BLaER1 treated with 17β-estradiol and CSF1 and Interleukin-3, amounts not matched to agents 10 nM and 100 nM (cell line): ENCODE data around the gene TMEM203.

Experiments
- H3K27ac ChIP-seq, 11 experiments: shearing (Covaris generic); formaldehyde crosslinking; 2 replicates each; pipeline ENCODE4 v1.8.1; 2022
- H3K27me3 ChIP-seq, 11 experiments: shearing (Covaris generic); formaldehyde crosslinking; 2 replicates each; pipeline ENCODE4 v1.8.1; 2022
- H3K36me3 ChIP-seq, 11 experiments: shearing (Covaris generic); formaldehyde crosslinking; 2 replicates each; pipeline ENCODE4 v1.8.1; 2022
- H3K4me1 ChIP-seq, 10 experiments: shearing (Covaris generic); formaldehyde crosslinking; 2 replicates each; pipeline ENCODE4 v1.8.1; 2022
- H3K4me2 ChIP-seq, 11 experiments: shearing (Covaris generic); formaldehyde crosslinking; 2 replicates each; pipeline ENCODE4 v1.8.1; 2022
- H3K4me3 ChIP-seq, 10 experiments: shearing (Covaris generic); formaldehyde crosslinking; 2 replicates each; pipeline ENCODE4 v1.8.1; 2022
- H3K9ac ChIP-seq, 11 experiments: shearing (Covaris generic); formaldehyde crosslinking; 2 replicates each; pipeline ENCODE4 v1.8.1; 2022
- H3K9me3 ChIP-seq, 11 experiments: shearing (Covaris generic); formaldehyde crosslinking; replicated peaks in 1 of 11; 2 replicates each; pipeline ENCODE4 v1.8.1; 2022
- H4K20me1 ChIP-seq, 11 experiments: shearing (Covaris generic); formaldehyde crosslinking; 2 replicates each; pipeline ENCODE4 v1.8.1; 2022
- Cebpa-rat ChIP-seq, 11 experiments: shearing (Covaris generic); IDR thresholded peaks; 2 replicates each; pipeline ENCODE4 v1.8.1; 2022

The TMEM203 gene

GRCh38 chr9:137205126-137206069 lies at the start of gene TMEM203, which contains the start of gene NDOR1:
Gene TMEM203, minus strand, starts transcription at chr9:137205648. Its CDS starts 234 bp downstream, at chr9:137205414.
Gene NDOR1, plus strand, starts transcription at chr9:137205700. Its CDS starts 78 bp downstream, at chr9:137205778.
- Histone ChIP-seq H3K36me3 (peaks cover 10 to 35% (median 23%) of the 10 kb centered on the region in 11 experiments; a peak in 16 of 22 replicates), H3K9ac (peak within 1 kb of the TSS; percentile 84 to 97 (median 92)), H3K9me3 (no peaks in the 10 kb centered on the region), H3K4me1 (peaks cover 54 to 69% (median 60%) of the 10 kb centered on the region in 10 experiments), H4K20me1 (peaks cover 0 to 52% (median 19%) of the 10 kb centered on the region in 11 experiments; a peak in 10 of 22 replicates), H3K4me3 (peak within 1 kb of the TSS; percentile 77 to 100 (median 92)), H3K27ac (peak within 1 kb of the TSS; percentile 72 to 92 (median 85); a peak in 21 of 22 replicates), H3K27me3 (no peaks in the 10 kb centered on the region), H3K4me2 (peak within 1 kb of the TSS; percentile 89 to 100 (median 99))
- no peak for TF ChIP-seq Cebpa-rat (IDR thresholded peaks at IDR 0.05)

GRCh38 chr9:137254624-137255447 lies 49.4 kb upstream of the TMEM203 start, which contains the start of gene NELFB:
Gene NELFB, plus strand, starts transcription at chr9:137255327.
- Histone ChIP-seq H3K4me3 (peak within 1 kb of the TSS; percentile 86 to 100 (median 97)), H3K27me3 (no peaks in the 10 kb centered on the region), H3K4me1 (peaks cover 43 to 74% (median 59%) of the 10 kb centered on the region in 10 experiments), H3K9me3 (no peaks in the 10 kb centered on the region), H4K20me1 (peaks cover 12 to 41% (median 20%) of the 10 kb centered on the region in 11 experiments; a peak in 20 of 22 replicates), H3K27ac (peak within 1 kb of the TSS; percentile 42 to 91 (median 85); a peak in 21 of 22 replicates), H3K9ac (peak within 1 kb of the TSS; percentile 83 to 97 (median 90)), H3K4me2 (peak within 1 kb of the TSS; percentile 96 to 100 (median 99)), H3K36me3 (peaks cover 22 to 38% (median 30%) of the 10 kb centered on the region in 11 experiments)
- TF ChIP-seq Cebpa-rat (IDR thresholded peaks at IDR 0.05), result no peak

- Histone ChIP-seq H3K9me3 (no peaks in the 10 kb centered on the region), H3K9ac (peak overlapping the region; percentile 83 to 97 (median 90)), H3K4me1 (peaks cover 39 to 70% (median 57%) of the 10 kb centered on the region in 10 experiments), H3K27ac (peak overlapping the region in 10 of 11 experiments; percentile 61 to 91 (median 84); a peak in 17 of 22 replicates), H3K4me2 (peak overlapping the region; percentile 95 to 100 (median 99)), H4K20me1 (peaks cover 8 to 38% (median 19%) of the 10 kb centered on the region in 11 experiments; a peak in 20 of 22 replicates), H3K27me3 (no peaks in the 10 kb centered on the region), H3K4me3 (peak overlapping the region; percentile 86 to 100 (median 97)), H3K36me3 (peaks cover 16 to 30% (median 25%) of the 10 kb centered on the region in 11 experiments)
- no peak for TF ChIP-seq Cebpa-rat (IDR thresholded peaks at IDR 0.05)
These were observed 48.5 kb upstream of the TMEM203 start for GRCh38 chr9:137253717-137254623.

GRCh38 chr9:137252555-137253506 lies 47.4 kb upstream of the TMEM203 start:
- Histone ChIP-seq H3K4me3 (no peak overlapping the region), H4K20me1 (peaks cover 7 to 26% (median 19%) of the 10 kb centered on the region in 11 experiments; a peak in 20 of 22 replicates), H3K4me2 (peak overlapping the region; percentile 95 to 100 (median 99); a peak in 21 of 22 replicates), H3K27me3 (no peaks in the 10 kb centered on the region), H3K36me3 (peaks cover 10 to 18% (median 14%) of the 10 kb centered on the region in 11 experiments; a peak in 19 of 22 replicates), H3K4me1 (peaks cover 33 to 62% (median 52%) of the 10 kb centered on the region in 10 experiments), H3K27ac (no peak overlapping the region), H3K9me3 (no peaks in the 10 kb centered on the region), H3K9ac (peak overlapping the region in 4 of 11 experiments; percentile 88 to 95 (median 94); a peak in 4 of 22 replicates)
- TF ChIP-seq Cebpa-rat (IDR thresholded peaks at IDR 0.05), result no peak

- H3K4me2 ChIP-seq, result no peak overlapping the region
- H3K9ac ChIP-seq, result no peak overlapping the region; a peak in 1 of 22 replicates
- no peaks in the 10 kb centered on the region for H3K9me3 ChIP-seq
- H3K27me3 ChIP-seq, result no peaks in the 10 kb centered on the region
- TF ChIP-seq Cebpa-rat (IDR thresholded peaks at IDR 0.05), result no peak
- H3K4me1 ChIP-seq, result peaks cover 24 to 62% (median 45%) of the 10 kb centered on the region in 10 experiments
- H4K20me1 ChIP-seq, result peaks cover 4 to 19% (median 13%) of the 10 kb centered on the region in 11 experiments; a peak in 20 of 22 replicates
- H3K36me3 ChIP-seq, result peaks cover 2 to 8% (median 6%) of the 10 kb centered on the region in 11 experiments; a peak in 18 of 22 replicates
- no peak overlapping the region for H3K4me3 ChIP-seq
- no peak overlapping the region for H3K27ac ChIP-seq
These were observed 46.2 kb upstream of the TMEM203 start for GRCh38 chr9:137251490-137252268.

GRCh38 chr9:137251194-137251461 lies 45.7 kb upstream of the TMEM203 start, which contains the start of gene STPG3:
Gene STPG3, plus strand, starts transcription at chr9:137251286. Its CDS starts 1 bp downstream, at chr9:137251287.
- Histone ChIP-seq H3K9me3 (no peaks in the 10 kb centered on the region), H3K4me3 (no peak within 1 kb of the TSS), H3K27me3 (no peaks in the 10 kb centered on the region), H3K4me2 (peak within 1 kb of the TSS in 7 of 11 experiments; percentile 12 to 51 (median 26); a peak in 10 of 22 replicates), H4K20me1 (peaks cover 0 to 17% (median 9%) of the 10 kb centered on the region in 11 experiments; a peak in 19 of 22 replicates), H3K27ac (no peak within 1 kb of the TSS), H3K9ac (peak within 1 kb of the TSS in 6 of 11 experiments; percentile 10 to 60 (median 42); a peak in 9 of 22 replicates), H3K36me3 (peaks cover 0 to 3% (median under 1%) of the 10 kb centered on the region in 11 experiments; a peak in 6 of 22 replicates), H3K4me1 (peaks cover 18 to 62% (median 43%) of the 10 kb centered on the region in 10 experiments)
- no peak for TF ChIP-seq Cebpa-rat (IDR thresholded peaks at IDR 0.05)
